ENCODE data around the gene EGLN3.

GRCh38 chr14:33990790-33991189 is 39.9 kb upstream of the EGLN3 start:
- TF ChIP-seq EZH2 (IDR thresholded peaks at IDR 0.05): no peak
- TF ChIP-seq POLR2AphosphoS5 (IDR thresholded peaks at IDR 0.05; ENCODE audit: borderline replicate concordance, low read depth, low read length): no peak

Data from SK-N-MC (cell line).